NCI-H2171 (cell line): ENCODE data around the gene MAP3K8.
"Not testable (repeated sequence)": the region's sequence is repeated elsewhere in the genome, so short reads cannot be mapped to it uniquely, and the experiment has no call there.

Source experiments
- DNase-seq: peaks from one replicate; lab custom pipeline; 2025; lab: John Stamatoyannopoulos, UW

Gene MAP3K8

GRCh38 chr10:30447125-30447799 lies 13.3 kb downstream of the MAP3K8 start:
- DNase-seq: no peak

- no peak for DNase-seq
Measured at GRCh38 chr10:30448092-30448491, 14.1 kb downstream of the MAP3K8 start.

DNA sequence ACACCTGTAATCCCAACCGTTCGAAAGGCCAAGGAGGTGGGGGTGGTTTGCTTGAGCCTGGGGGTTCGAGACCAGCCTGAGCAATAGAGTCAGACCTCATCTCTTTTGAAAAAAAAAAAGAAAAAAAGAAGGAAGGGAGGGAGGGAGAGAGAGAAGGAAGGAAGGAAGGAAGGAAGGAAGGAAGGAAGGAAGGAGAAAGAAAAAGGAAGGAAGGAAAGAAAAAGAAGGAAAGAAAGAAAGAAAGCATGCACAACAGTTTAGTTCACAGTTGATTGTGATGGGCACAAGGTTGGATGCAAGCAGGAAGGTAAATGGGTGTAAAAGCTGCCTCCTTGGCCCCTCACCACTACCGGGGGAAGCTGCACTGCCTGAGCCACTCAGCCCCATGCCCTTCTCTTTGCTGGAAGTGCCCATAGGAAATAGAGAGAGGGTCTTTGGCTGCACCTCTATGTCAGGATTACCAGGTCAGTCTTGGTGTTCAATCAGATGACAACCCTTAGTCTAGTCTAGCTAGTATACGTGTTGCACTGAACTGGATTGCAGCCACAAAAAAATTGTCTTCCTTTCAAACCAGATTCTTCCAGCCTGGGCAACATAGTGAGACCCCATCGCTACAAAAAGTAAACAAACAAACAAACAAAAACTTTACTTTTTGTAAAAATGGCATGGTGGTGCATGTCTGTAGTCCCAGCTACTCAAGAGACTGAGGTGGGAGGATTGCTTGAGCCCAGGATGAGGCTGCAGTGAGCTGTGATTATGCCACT lies 20.0 kb downstream of the MAP3K8 start:
- no peak for DNase-seq

DNA sequence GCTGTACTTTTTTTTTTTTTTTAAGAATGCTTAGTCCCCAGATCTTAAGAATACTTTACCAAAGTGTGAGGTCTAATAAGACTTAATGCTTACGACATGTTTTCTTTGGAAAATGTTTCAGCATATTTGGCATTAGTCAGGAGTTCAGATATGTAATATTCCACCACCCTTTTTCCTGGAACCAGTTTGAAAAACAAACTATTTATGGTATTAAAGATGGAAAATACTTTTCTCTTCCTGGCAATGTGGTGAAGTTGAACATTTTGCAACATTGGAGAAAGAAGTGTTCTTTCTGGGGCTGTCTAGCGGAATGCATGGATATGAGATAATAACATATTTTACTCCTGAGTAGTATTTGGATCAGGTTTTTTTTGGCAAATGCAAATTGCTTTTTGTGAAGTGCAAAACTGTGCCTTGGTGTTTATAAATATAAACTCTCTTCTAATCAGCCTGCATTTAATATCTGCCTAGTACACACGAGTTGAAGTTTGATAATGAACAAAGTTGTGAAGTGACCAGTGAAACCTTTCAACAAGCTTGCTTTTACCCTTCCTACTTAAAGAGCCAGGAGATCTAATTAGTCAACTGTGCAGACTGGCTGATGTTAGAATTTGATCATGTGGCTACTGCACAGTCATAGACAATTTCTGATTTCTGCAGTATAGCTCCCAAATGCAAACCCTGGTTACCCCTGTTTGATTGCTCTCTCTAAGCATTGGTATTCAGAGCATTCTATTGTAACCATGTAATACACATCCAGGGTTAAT lies 20.9 kb downstream of the MAP3K8 start:
- no peak for DNase-seq

DNA sequence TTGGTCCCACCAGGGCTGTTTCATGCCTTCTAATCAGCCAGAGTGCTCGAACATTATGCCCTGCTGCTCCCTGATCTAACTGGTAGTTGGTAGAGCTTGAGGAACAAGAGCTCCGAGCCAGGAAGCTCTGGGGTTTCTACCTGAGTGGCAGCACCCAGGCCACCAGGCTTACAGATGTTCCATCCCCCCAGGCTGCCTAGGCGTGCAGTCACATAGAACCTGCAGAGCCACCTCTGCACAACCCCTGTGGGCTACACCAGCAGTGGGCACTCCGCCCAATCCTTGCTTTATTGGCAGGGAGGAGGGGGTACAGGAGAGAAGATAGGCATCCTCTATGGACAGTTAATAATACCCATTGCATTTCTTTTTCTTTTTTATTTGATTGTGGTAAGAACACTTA lies 21.8 kb downstream of the MAP3K8 start:
- DNase-seq: no peak

- no peak for DNase-seq
Measured at GRCh38 chr10:30456266-30456665, 22.3 kb downstream of the MAP3K8 start.

GRCh38 chr10:30459283-30459682 lies 25.3 kb downstream of the MAP3K8 start:
- DNase-seq: no peak

GRCh38 chr10:30460121-30460520 lies 26.1 kb downstream of the MAP3K8 start:
- DNase-seq: no peak

DNA sequence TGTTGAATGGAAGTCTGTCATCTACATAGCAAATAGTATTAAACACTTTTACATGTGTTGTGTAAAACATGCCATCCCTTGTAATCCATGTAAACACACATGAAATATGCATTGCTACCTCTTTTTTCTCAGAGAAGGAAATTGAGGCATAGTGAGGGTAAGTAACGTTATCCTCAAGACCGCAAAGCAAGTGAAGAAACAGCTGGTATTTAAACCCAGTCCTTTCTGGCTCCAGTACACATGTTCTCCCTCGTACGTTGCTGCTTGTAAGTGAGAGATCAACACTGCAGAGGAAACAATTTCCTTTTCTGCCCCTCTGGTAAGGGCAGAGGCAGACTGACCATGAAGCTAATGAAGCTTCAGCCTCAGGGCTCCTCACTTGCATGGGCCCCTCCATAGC lies 28.5 kb downstream of the MAP3K8 start:
- no peak for DNase-seq

DNA sequence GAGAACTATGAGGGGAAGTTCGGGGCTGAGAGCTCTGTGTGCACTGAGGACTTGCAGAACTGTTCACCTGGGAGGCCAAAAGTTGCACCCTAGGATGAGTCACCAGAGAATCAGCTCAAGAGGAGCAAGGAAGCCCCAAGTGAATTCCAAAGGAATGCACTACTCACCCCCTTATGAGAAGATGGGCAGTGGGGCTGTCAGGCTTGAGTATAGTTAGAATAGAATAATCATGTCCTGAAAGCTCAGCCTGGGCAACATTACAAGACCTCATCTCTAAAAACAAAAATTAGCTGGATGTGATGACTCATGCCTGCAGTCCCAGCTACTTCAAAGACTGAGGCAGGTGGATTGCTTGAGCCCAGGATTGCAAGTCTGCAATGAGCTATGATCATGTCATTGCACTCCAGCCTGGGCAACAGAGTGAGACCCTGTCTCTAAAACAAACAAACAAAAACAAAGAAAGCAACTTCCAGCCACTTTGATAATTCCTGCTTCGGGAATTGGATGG lies 30.0 kb downstream of the MAP3K8 start:
- DNase-seq: no peak

DNA sequence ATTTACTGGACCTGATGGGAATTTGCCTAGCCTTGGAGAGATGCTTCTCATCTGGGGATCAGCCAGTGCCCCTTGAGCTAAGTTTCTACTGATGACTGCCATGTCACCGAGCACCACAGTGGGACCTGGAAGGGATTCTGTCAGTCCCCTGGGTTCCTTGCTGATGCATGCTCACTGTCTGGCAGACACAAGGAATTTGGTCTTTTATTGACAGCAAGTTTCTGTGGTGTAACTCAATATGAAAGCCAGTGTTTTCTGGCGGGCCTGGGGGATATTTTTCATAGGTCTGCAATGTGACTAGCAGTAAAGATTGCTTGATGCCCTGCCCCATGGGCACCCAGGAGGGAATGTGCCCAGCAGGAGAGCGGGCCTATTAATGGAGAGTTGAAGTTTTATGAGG lies 30.7 kb downstream of the MAP3K8 start:
- DNase-seq: no peak

GRCh38 chr10:30466445-30466844 lies 32.5 kb downstream of the MAP3K8 start:
- no peak for DNase-seq

DNA sequence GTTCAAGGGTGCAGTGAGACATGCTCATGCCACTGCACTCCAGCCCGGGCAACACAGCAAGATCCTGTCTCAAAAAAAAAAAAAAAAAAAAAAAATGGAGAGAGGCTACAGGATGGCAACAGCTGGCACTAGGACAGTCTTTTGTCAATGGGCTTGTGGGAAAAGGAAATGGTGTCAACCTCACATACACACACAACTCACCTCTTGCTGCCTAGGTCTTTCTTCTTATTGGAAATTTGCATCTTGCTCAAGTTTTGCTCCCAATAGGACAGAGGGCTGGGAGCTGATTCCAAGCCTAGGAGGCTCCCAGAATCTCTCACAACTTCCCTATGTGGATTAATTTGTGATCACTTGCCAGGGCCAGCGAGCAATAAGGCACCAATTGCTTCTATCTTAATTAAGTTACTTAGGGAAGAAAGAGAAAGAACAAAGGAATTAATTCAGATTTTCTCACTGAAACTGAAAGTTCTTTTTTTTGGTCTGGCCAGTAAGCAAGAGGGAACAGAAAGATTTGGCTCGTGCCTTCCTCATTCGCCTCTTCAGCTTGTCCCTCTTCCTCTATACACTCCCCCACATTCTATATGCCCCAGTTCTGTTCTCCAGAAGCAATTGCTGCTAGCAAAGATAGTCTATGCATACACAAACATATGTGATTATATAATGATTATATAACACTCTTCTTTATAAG lies 33.8 kb downstream of the MAP3K8 start:
- no peak for DNase-seq

DNA sequence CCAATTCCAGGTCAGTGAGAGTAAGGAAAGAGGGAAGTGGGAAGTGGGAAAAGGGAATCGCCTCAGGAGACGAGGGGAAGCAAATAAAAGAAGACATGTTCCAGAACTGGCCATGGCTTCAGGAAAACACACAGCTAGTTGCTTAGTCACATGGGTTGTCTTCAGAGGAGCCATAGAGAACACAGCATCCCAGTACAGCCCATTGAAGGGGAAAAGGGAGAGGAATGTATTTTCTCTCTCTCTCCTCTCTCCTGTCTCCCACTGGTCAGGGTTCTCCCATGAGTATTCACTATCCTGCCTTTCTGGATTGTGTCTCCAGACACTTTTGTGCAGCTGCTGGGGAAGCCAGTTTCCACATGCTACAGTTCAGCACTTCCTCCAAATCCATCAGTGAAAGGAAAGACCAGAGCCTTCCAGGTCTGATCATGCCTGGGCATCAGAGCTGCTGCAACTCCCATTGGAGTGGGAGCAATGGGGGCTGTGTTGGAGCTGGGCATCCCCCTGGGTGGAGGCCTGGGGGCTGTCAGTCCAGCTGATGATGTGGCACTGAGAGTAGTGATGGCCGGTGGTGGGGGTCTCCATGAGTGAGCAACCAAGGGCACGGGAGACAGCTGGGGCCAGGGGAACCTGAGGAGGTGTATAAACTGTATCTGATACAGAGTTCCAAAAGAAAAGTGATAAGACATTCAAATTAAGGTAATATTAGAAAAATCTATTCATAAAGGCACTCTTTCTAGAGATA lies 38.6 kb downstream of the MAP3K8 start:
- no peak for DNase-seq

DNA sequence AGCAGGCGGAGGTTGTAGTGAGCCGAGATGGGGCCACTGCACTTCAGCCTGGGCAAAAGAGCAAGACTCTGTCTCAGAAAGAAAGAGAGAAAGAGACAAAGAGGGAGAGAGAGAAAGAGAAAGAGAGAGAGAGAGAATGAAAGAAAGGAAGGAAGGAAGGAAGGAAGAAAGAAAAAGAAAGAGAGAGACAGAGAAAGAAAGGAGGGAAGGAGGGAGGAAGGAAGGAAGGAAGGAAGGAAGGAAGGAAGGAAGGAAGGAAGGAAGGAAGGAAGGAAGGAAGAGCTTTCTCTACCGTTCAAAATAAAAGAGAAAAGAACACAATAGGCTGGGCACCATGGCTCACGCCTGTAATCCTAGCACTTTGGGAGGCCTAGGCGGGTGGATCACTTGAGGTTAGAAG lies 41.5 kb downstream of the MAP3K8 start:
- DNase-seq: not testable (repeated sequence)

DNA sequence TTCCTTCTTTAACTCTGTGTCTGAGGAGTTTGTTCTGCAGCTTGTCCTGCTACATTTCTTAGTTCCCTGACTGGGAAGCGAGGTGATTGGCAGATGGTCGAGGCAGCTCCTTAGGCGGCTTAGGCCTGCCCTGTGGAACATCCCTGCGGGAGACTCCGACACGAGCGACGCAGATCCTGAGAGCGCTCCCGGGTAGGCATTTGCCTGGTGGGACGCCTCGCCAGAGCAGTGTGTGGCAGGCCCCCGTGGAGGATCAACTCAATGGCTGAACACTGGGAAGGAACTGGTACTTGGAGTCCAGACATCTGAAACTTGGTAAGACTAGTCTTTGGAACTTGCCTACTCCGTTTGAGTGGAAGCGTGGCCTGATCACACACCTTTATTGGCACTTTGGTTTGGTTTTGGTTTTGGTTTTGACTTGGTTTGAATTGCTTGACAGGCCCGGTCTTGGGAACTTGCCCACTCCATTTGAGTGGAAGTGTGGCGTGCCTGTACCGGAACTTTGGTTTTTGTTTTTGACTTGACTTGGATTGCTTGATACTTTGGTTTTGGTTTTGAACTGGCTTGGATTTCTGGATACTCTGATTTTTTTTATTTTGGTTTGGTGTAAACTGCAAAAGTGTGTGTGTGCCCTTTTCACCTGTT lies 42.6 kb downstream of the MAP3K8 start:
- no peak for DNase-seq

GRCh38 chr10:30479513-30479912 lies 45.5 kb downstream of the MAP3K8 start:
- not testable (repeated sequence) for DNase-seq

- DNase-seq: no peak
Measured at GRCh38 chr10:30481603-30482002, 47.6 kb downstream of the MAP3K8 start.

- no peak for DNase-seq
Measured at GRCh38 chr10:30488316-30488715, 54.3 kb downstream of the MAP3K8 start.

DNA sequence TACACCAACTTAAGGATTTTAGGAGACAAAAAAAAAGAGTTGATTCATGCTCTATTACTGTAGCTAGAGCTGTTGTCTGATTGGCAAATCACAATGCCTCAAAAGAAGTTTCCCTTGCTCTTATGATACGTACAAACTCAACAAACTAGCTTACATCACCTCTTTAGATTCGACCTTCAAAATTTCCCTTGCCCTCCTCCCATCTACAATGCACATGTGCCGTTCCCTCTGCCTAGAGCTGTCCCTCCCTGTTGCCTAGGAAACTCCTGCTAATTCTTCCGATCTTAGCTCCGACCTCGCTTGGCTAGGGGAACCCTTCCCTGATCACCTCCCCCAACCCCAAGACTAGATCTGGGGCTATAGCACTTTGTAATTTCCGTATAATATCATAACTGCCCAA lies 55.4 kb downstream of the MAP3K8 start:
- no peak for DNase-seq
